Islet of Langerhans (tissue), 1 donor: ENCODE results near the gene ATG7.

Experiments used
- FAIRE-seq: peaks from one replicate; lab custom pipeline; 2011; peaks lifted over from hg19 to GRCh38; lab: Jason Lieb, UNC

The ATG7 gene

GRCh38 chr3:11539677-11540076, 267.5 kb downstream of the ATG7 start:
- no peak for FAIRE-seq

GRCh38 chr3:11541321-11542303, 269.4 kb downstream of the ATG7 start:
- FAIRE-seq: no peak

- no peak for FAIRE-seq
Measured at GRCh38 chr3:11542551-11542950, 270.4 kb downstream of the ATG7 start.

- FAIRE-seq: no peak
Measured at GRCh38 chr3:11543141-11543947, 271.1 kb downstream of the ATG7 start.

GRCh38 chr3:11543948-11544387, 271.8 kb downstream of the ATG7 start:
- FAIRE-seq: no peak

- no peak for FAIRE-seq
Measured at GRCh38 chr3:11544412-11545181, 272.4 kb downstream of the ATG7 start.

- no peak for FAIRE-seq
Measured at GRCh38 chr3:11545186-11545851, 273.1 kb downstream of the ATG7 start.

GRCh38 chr3:11546657-11547302, 274.6 kb downstream of the ATG7 start:
- FAIRE-seq: no peak

GRCh38 chr3:11547498-11547897, 275.3 kb downstream of the ATG7 start:
- no peak for FAIRE-seq

GRCh38 chr3:11548721-11549131, 276.5 kb downstream of the ATG7 start:
- FAIRE-seq: peak; percentile 94

- no peak for FAIRE-seq
Measured at GRCh38 chr3:11549580-11550140, 277.5 kb downstream of the ATG7 start.

GRCh38 chr3:11551036-11551435, 278.8 kb downstream of the ATG7 start:
- FAIRE-seq: no peak

GRCh38 chr3:11552289-11553264, 280.4 kb downstream of the ATG7 start:
- no peak for FAIRE-seq

GRCh38 chr3:11553436-11554235, 281.4 kb downstream of the ATG7 start:
- FAIRE-seq: no peak

GRCh38 chr3:11554236-11554610, 282.0 kb downstream of the ATG7 start:
- no peak for FAIRE-seq

GRCh38 chr3:11554666-11555065, 282.5 kb downstream of the ATG7 start:
- no peak for FAIRE-seq

- FAIRE-seq: no peak
Measured at GRCh38 chr3:11555211-11555782, 283.1 kb downstream of the ATG7 start.

GRCh38 chr3:11555881-11556633, 283.9 kb downstream of the ATG7 start:
- no peak for FAIRE-seq
